ENCODE measurements around the gene ERC2. TPM values are rescaled to one million over a fixed set of nuclear protein-coding genes. Genes with fewer than 3 reads are reported as not detected.

ERC2 gene
- total and polyA plus RNA-seq, 12 donors, result 0.22 to 4.2 (median 1.7) TPM

- intact Hi-C loops (cut with DNase I), result no loop called here
- H3K27me3 ChIP-seq, result no peaks in the 10 kb centered on the region
- ATAC-seq, result no peak
- no peak for TF ChIP-seq CTCF (IDR thresholded peaks at IDR 0.05)
- DNase-seq, result no peak
- H3K4me1 ChIP-seq, result no peaks in the 10 kb centered on the region
- no peak overlapping the region for H3K27ac ChIP-seq
- H3K9me3 ChIP-seq, result no peaks in the 10 kb centered on the region
- WGBS, 2 donors, result 49 to 67% methylated on average over 2 of the region's 2 CpGs
- no peak overlapping the region for H3K4me3 ChIP-seq
- H3K36me3 ChIP-seq, result no peaks in the 10 kb centered on the region
Measured at GRCh38 chr3:56413911-56414310, 54.4 kb downstream of the ERC2 start.

GRCh38 chr3:56411166-56411565, 57.1 kb downstream of the ERC2 start:
- H3K4me1 ChIP-seq, result no peaks in the 10 kb centered on the region
- H3K27me3 ChIP-seq, result no peaks in the 10 kb centered on the region
- ATAC-seq, result no peak
- no peak overlapping the region for H3K27ac ChIP-seq
- intact Hi-C loops (cut with DNase I), result no loop called here
- TF ChIP-seq CTCF (IDR thresholded peaks at IDR 0.05), result no peak
- DNase-seq, result no peak
- H3K4me3 ChIP-seq, result no peak overlapping the region
- no peaks in the 10 kb centered on the region for H3K9me3 ChIP-seq
- no peaks in the 10 kb centered on the region for H3K36me3 ChIP-seq
- whole genome bisulfite sequencing, 2 donors, result 85% methylated on average over 5 of the region's 5 CpGs

GRCh38 chr3:56410576-56410975, 57.7 kb downstream of the ERC2 start:
- no peak for ATAC-seq
- Histone ChIP-seq H3K27ac (no peak overlapping the region), H3K27me3 (no peaks in the 10 kb centered on the region), H3K4me3 (no peak overlapping the region), H3K36me3 (no peaks in the 10 kb centered on the region), H3K9me3 (no peaks in the 10 kb centered on the region), H3K4me1 (no peaks in the 10 kb centered on the region)
- TF ChIP-seq CTCF (IDR thresholded peaks at IDR 0.05), result no peak
- intact Hi-C loops (cut with DNase I), result no loop called here
- DNase-seq, result no peak

- WGBS, 2 donors, result 91% methylated on average over 3 of the region's 3 CpGs
Measured at GRCh38 chr3:56409790-56410189, 58.5 kb downstream of the ERC2 start.

More at GRCh38 chr3:56409790-56410189, 58.5 kb downstream of the ERC2 start:
- ATAC-seq (no peak), DNase-seq (no peak)
- Histone ChIP-seq H3K4me3 (no peak overlapping the region), H3K27ac (no peak overlapping the region), H3K9me3 (no peaks in the 10 kb centered on the region), H3K36me3 (no peaks in the 10 kb centered on the region), H3K27me3 (no peaks in the 10 kb centered on the region), H3K4me1 (no peaks in the 10 kb centered on the region)
- intact Hi-C loops (cut with DNase I), result no loop called here
- TF ChIP-seq CTCF (IDR thresholded peaks at IDR 0.05), result no peak

Data from heart right ventricle (tissue), 16 donors.